AG10803 (cell line): ENCODE results near the gene DDRGK1.

ENCODE experiments used
- DNase-seq: peaks from one replicate; pipeline ENCODE4 v3.0.0; 2010; ENCODE audit warnings: low read depth
- H3K4me3 ChIP-seq: 2 replicates; pipeline ENCODE4 v1.5.1; 2011; ENCODE audit warnings: mild to moderate bottlenecking, low read length, control low read depth
- TF ChIP-seq, protein P1 (sequence below): conservative IDR thresholded peaks from 2 replicates; pipeline ENCODE4 v1.5.1; 2011; ENCODE audit warnings: mild to moderate bottlenecking, low read length, control low read depth, inconsistent platforms

The DDRGK1 gene

DNA sequence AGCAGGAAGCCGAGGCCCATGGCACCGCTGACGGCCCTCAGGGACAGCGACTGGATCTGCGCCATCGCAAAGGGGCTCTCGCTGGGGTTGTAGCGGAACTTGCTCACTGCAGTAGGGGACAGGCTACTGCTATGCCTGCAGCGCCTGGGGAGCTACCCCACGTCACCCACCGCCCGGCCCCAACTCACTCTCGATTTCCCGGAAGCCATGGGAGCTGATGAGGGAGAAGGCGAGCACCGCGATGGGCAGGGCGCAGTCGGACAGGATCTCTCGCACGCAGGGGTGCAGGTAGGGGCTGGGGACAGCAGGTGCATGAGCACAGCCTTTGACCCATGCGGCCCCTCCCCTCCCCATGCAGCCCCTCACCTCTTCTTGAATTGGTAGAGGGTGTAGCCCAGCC is 24.7 kb upstream of the DDRGK1 start:
- TF ChIP-seq, protein P1, sequence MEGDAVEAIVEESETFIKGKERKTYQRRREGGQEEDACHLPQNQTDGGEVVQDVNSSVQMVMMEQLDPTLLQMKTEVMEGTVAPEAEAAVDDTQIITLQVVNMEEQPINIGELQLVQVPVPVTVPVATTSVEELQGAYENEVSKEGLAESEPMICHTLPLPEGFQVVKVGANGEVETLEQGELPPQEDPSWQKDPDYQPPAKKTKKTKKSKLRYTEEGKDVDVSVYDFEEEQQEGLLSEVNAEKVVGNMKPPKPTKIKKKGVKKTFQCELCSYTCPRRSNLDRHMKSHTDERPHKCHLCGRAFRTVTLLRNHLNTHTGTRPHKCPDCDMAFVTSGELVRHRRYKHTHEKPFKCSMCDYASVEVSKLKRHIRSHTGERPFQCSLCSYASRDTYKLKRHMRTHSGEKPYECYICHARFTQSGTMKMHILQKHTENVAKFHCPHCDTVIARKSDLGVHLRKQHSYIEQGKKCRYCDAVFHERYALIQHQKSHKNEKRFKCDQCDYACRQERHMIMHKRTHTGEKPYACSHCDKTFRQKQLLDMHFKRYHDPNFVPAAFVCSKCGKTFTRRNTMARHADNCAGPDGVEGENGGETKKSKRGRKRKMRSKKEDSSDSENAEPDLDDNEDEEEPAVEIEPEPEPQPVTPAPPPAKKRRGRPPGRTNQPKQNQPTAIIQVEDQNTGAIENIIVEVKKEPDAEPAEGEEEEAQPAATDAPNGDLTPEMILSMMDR: no peak
- no peak for DNase-seq
- H3K4me3 ChIP-seq: no peak overlapping the region

DNA sequence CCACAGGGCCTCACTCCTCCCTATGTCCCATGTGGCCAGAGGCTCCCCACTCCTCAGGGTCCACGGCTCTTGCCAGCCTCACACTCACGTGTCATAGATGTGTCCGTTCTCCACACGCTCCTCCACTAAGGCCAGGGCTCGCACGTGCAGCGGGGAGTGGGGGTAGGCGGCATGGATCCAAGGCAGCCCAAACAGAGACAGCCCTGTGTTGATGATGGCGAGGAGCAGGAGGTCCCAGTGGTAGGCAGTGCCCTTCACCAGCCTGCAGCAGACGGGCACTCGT is 24.2 kb upstream of the DDRGK1 start:
- TF ChIP-seq, protein P1: no peak
- DNase-seq: no peak
- H3K4me3 ChIP-seq: no peak overlapping the region

DNA sequence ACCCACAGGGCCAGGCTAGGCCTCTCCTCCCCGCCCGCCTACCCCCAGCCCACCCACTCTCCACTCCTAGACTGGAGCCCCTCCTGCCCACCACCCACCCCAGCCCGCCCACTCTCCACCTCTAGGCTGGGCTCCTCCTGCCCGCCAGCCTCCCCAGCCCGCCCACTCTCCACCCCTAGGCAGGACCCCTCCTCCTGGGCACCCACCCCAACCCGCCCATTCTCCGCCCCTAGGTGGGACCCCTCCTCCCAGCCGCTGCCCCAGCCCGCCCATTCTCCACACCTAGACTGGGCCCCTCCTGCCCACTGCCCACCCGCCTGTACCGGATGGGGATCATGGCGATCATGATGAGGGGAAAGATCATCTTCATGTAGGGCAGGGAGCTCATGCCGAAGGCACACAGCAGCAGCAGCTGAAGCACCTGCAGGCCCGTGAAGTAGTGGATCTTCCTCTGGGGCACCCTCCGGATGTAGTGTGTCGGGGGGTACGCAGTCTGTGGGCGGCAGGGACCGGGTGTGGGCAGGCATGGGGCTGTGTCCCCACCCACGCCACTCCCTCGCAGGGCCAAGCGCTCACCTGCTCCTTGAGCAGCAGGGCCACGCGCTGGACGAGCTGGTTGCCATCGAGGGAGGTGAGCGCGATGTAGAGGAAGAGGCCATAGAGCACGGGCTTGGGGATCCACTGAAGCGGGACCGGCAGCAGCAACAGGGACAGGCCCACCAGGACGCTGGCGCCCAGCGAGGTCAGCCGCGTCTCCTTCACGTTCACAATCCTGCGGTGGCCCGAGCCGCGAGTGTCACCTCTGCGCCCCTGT is 23.7 kb upstream of the DDRGK1 start:
- no peak overlapping the region for H3K4me3 ChIP-seq
- DNase-seq: no peak
- TF ChIP-seq, protein P1: no peak

DNA sequence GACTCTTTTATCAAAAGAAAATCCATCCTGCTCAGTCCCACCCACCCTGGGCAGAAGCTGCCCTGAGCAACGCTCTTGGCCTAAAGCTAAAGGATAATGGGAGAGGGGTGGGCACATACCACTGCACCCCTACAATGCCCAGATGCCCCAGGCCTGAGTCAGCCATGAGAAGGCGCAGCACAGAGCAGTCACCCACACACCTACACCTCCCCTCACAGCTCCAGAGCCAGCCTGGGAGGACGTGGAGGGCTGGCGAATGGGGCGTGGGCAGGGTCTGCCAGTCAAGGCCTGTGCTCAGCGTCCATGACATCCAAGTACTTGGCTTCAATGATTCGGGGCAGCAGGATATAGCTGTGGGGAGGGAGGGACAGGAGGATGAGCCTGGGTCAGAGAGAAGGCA is 23.0 kb upstream of the DDRGK1 start:
- TF ChIP-seq, protein P1: no peak
- H3K4me3 ChIP-seq: no peak overlapping the region
- no peak for DNase-seq

DNA sequence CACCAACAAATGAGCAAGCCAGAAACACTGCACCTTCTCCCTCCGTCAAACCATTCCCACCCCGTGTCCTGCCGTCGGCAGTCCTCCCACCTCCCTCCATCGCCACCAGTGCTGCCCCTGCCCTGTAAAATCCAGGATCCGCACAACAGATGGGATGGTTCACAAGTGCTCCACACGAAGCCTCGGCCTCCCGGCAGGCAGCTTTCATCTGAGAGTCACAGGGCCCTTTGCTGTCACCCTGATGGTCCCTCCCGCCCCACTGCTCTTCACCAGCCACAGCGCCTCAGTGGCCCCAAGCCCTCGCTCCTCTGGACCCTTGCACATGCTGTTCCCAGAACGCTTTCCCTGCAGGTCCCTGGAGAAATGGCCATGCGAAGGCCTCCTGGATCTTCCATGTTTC is 22.4 kb upstream of the DDRGK1 start:
- TF ChIP-seq, protein P1: no peak
- no peak for DNase-seq
- H3K4me3 ChIP-seq: no peak overlapping the region

DNA sequence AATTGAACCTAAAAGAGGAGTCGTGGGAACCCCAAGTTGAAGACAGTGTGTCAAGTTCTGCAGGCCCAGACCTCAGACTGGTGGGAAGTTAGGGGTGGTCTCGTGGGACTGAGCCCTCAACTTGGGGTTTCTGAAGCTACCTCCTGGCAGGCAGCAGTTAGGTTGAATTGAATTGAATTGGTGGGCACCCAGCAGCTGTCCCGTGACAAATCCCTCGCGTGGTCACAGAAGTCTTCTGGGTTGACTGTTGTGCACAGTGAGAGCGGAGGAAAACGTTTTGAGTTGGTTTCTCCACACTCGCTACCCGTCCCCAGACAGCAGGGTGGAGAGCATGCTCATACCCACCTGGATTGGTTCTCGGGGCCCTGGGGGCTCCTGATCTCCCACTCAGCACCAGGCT is 21.6 kb upstream of the DDRGK1 start:
- TF ChIP-seq, protein P1: no peak
- H3K4me3 ChIP-seq: no peak overlapping the region
- DNase-seq: no peak

DNA sequence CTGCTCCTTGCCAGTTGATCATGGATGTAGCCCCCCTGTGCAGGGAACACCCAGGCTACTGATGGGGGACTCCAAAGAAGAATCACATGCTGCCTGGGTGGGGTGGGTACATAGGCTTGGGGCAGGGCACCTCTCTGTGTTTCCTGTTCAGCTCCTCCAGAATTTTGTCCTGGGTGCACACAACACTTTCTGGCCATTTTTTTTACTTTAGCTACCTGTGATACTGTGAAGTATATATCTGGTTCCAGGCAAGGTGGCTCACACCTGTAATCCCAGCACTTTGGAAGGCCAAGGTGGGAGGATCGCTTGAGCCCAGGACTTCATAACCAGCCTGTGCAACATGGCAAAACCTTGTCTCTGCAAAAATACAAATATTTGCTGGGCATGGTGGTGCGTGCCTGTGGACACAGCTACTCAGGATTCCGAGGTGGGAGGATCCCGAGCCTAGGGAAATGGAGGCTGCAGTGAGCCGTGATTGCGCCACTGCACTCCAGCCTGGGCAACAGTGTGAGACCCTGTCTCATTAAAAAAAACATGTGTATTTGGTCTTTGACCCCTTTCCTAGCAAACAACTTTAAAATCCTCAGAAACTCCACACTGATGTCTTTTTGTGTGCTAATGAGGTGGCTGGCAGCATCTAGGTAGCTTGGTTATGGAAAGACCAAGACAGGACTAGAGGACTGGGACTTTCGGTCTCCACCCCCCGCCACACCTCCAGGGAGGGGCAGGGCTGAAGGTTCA is 20.4 kb upstream of the DDRGK1 start:
- no peak overlapping the region for H3K4me3 ChIP-seq
- TF ChIP-seq, protein P1: no peak
- no peak for DNase-seq
